GM18861 (cell line): Measurements from ENCODE around the gene MGAT3.
"Not testable (repeated sequence)": the region's sequence is repeated elsewhere in the genome, so short reads cannot be mapped to it uniquely, and the experiment has no call there.

Source experiments
- ATAC-seq: cut with Tn5 transposase; IDR thresholded peaks from one replicate; pipeline ENCODE4 v1.9.1; 2021; ENCODE audit not compliant: unreplicated experiment

The MGAT3 gene, protein sequence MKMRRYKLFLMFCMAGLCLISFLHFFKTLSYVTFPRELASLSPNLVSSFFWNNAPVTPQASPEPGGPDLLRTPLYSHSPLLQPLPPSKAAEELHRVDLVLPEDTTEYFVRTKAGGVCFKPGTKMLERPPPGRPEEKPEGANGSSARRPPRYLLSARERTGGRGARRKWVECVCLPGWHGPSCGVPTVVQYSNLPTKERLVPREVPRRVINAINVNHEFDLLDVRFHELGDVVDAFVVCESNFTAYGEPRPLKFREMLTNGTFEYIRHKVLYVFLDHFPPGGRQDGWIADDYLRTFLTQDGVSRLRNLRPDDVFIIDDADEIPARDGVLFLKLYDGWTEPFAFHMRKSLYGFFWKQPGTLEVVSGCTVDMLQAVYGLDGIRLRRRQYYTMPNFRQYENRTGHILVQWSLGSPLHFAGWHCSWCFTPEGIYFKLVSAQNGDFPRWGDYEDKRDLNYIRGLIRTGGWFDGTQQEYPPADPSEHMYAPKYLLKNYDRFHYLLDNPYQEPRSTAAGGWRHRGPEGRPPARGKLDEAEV

DNA sequence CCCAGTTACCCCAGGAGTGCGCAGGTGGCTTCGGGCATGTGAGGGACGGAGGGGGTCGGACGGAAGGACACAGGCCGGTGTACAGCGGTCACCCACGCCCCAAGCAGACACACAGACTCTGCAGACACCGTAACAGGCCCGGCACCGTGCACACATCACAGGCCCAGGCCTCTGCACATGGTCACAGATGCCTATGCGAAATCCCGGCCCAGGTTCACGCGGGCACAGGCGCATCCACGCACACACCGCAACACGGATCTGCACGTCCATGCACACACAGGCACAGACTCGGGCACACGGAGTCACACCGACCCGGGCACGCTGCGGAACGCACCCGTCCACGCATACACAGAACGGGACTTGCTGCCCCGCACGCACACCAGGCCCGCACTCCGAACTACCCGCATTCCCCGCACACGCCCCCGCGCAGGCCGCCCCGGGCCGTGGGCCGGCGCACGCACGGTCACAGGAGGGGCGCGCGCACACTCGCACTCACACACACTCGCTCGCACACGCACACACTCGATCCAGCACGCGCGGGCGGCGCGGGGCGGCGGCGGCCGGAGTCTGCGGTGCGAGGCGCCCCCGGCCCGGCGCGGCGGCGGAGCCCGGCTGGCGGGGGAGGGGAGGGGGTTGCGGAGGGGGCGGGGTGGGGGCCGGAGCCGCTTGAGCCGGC lies at the start of gene MGAT3:
Gene MGAT3, plus strand, starts transcription at position 491 of the 676 bp plus-strand sequence. CDS start 30,336 bp downstream, outside the sequence.
- no peak for ATAC-seq

DNA sequence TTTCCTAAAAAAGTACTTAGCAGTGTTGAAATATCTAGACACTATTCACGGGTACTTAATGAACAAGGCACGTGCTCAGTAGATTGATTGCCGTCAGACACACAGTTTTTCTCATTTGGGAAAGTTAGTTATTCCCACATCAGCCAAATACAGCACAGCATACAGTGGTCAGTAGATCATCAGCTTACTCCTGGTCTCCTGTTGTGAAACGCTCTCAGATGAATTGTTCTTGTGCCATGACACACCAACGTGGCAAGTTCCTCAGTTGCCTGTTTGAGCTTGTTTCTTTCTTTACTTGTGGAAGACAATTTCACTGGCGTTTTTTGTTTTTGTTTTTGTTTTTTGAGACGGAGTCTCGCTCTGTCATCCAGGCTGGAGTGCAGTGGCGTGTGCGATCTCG lies 48.6 kb upstream of the MGAT3 start:
- no peak for ATAC-seq

DNA sequence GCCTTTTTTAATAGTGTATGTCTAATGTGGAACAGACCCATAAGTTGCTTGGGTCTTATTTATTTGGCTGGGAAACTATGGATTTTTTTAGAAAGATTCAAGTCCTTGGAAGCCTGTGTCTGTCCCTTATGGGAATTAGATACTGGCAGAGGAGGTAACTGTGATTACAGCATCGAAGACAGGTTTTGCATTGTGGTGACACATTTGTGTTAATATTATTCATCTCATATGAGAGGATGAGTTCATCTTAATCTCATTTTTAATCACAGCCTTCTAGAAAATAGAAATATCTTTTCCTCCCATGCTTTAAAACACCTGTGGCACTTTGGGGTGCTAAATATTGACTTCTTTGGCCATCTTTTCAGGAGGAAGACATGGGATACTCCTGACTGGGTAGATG lies 48.0 kb upstream of the MGAT3 start:
- no peak for ATAC-seq

DNA sequence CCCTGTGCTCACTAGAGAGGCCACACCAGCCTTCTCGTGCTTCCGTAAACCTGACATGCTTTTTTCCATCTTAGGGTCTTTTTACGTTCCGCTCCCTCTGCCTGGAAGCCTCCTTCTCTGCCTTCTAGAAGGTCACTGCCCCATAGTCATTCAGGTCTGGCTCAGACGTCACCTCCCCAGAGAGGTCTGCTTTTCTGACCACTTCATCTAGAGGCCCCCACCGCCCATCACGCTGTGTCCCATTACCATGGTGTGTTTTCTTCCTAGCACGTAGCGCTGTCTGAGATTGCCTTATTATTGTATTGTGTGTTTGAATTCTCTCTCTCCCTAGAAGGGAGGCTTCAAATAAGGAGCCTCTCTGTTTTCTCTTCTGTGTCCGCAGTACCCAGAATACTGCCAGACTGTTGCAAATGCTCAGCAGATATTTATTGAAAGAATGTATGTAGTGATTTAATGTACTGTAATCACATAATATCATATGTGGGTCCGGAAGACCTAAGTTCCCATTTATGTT lies 47.2 kb upstream of the MGAT3 start:
- no peak for ATAC-seq

DNA sequence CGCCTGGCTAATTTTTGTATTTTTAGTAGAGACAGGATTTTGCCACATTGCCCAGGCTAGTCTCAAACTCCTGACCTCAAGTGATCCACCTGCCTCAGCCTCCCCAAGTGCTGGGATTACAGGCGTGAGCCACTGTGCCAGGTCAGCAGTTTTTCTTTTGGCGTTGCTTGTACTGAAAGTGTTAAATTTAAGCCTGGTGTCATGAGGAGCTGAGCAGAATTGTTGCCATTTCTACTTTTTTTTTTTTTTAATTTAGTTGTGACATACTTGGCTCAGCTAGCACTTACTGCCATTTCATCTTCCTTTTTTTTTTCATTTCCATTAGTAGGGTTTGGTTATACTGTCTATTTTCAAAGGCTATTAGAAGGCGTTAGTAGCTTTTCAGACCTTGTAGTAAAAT lies 46.5 kb upstream of the MGAT3 start:
- no peak for ATAC-seq

DNA sequence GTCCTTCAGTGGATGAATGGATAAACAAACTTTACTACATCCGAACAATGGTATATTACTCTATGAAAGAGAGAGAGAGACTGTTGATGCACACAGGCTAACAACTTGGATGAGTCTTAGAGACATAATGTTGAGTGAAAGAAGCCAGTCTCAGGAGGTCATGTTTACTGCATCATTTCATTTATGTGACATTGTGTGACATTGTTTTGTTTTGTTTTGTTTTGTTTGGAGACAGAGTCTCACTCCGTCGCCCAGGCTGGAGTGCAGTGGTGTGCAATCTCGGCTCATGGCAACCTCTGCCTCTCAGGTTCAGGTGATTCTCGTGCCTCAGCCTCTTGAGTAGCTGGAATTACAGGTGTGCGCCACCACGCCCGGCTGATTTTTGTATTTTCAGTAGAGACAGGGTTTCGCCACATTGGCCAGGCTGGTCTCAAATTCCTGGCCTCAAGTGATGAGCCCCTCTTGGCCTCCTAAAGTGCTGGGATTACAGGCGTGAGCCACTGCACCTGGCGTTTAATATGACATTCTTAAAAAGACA lies 44.9 kb upstream of the MGAT3 start:
- ATAC-seq: not testable (repeated sequence)

DNA sequence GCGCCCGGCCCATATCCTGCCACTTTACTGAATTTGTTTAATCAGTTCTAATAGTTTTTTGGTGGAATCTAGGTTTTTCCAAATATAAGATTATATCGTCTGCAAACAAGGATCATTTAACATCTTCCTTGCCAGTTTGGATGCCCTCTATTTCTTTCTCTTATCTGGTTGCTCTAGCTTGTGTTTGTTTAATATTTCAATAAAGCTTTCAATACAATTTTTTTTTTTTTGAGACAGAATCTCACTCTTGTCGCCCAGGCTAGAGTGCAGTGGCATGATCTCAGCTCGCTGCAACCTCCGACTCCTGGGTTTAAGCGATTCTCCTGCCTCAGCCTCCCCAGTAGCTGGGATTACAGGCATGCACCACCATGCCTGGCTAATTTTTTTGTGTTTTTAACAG lies 43.6 kb upstream of the MGAT3 start:
- ATAC-seq: not testable (repeated sequence)

DNA sequence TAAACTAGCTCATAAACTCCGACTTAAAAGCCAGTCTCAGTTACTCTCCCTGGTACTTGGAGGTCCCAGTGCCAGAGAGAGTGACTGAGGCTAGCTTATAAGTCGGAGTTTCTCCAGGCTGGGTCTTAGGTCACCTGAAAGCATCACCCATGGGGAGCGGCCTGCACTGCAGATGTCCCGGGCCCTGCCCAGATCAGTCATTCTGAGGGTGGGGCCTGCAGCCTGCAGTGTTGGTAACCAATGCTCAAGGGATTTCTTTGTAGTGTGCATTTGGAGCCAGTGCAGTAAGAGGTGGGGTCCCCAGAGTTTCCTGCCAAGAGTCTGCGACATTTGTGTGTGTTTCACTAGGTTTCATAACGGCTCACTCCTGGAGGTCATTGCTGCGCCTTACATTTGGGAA lies 42.4 kb upstream of the MGAT3 start:
- ATAC-seq: no peak

DNA sequence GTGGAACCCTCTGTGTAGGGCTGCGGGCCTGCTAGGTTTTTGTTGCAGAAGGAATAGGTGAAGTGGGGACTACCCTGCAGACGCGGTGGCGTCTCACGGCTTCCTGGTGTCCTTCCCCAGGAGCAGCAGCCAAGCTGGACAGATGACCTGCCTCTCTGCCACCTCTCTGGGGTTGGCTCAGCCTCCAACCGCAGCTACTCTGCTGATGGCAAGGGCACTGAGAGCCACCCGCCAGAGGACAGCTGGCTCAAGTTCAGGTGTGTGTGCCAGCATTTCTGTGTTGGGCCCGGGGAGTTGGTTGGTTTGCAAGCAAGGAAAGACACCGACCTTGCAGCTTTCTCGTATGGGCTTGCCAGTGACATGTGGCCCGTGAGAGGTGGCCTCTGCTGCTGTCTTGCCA lies 41.9 kb upstream of the MGAT3 start:
- ATAC-seq: no peak

DNA sequence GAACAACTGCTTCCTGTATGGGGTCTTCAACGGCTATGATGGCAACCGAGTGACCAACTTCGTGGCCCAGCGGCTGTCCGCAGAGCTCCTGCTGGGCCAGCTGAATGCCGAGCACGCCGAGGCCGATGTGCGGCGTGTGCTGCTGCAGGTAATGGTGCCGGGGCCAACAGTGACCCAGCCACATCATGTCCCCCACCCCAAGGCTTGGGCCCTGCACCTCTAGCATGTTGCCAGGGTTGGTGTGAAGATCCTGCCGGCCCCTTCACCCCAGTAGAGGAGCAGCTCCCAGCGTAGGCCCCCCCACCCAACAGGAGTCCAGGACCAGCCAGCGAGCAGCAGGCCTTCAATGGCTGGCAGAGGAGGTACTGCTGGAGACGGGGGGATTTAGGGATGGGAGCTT lies 41.3 kb upstream of the MGAT3 start:
- no peak for ATAC-seq

DNA sequence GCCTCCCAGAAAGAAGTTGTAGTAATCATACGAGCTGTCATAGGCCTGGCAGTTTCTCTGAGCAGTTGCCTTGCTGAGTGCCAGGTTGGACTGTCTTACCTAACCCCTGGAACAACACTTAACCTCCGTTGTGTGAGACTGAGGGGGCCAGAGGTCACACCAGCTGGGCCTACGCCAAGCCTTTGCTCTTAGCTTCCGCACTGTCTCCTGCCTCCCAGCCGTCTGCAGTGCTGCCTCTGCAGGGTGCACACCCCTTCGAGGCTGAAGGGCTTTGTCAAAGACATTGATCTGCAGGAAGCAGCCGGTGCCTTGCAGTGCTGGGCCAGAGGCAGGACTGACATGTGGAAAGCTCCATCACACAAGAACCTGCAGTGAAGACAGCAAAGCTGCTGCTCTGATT lies 40.5 kb upstream of the MGAT3 start:
- ATAC-seq: no peak

DNA sequence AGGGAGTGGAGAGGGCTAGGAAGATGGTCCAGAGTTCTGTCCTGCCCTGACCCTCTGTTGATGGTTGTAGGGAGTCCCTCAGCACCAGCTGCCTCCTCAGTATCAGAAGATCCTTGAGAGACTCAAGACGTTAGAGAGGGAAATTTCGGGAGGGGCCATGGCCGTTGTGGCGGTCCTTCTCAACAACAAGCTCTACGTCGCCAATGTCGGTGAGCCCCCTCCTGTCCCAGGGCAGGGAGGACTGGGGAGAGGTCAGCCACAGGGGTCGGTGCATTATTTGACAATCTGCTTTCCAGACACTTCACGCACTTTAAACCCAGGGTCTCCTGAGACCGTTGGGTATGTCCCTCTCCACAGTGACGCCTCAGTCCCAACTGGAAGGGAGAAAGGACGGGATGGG lies 39.2 kb upstream of the MGAT3 start:
- ATAC-seq: no peak

DNA sequence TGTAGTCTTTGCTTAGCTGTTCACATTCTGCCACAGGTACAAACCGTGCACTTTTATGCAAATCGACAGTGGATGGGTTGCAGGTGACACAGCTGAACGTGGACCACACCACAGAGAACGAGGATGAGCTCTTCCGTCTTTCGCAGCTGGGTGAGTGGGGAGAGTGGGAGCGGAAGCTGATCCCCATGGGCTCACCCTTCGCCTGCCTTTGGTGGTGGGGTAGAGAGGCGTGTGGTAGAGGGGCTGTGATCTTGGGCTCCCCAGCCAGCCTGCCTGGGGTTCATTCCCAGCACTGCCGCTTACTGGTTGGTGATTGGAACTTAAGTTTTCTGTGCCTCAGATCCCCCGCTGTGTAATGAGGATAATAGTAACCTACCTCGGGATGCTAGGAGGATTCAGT lies 38.1 kb upstream of the MGAT3 start:
- ATAC-seq: no peak

DNA sequence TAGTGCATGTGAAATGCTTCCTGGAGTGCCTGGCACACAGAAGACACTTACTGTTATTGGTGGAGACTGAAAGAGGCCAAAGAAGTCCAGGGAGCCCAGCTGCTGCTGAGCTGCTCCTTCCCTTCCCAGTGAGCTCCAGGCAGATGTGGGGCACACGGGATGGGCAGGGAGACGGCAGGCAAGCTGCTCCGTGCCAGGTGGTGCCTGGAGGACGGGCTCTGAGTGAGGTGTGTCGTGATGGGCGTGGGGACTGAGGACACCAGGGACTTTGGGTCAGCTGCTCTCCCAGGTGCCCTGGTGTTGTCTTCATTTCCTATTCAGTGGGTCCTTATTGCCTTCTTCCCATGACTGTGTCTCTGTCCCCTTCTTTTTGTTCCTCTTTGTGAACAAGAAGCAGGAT lies 37.7 kb upstream of the MGAT3 start:
- ATAC-seq: no peak

DNA sequence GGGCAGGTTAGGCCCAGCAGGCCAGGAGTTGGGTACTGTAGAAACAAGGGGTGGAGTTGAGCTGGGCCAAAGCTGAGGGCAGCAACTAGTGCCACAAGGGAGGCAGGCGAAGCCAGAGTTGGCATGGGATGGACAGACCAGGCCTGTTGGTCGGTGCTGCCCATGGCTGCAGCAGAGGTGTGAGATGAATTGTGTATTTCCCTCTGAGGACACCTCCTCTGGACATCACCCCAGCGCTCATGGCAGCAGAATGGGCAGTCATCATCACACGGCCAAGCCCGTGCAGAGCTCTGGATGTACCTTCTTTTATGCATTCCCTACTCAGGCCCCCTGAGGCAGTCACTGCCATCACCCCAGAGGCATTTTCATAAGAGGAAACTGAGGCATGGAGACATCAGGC lies 36.9 kb upstream of the MGAT3 start:
- ATAC-seq: no peak

DNA sequence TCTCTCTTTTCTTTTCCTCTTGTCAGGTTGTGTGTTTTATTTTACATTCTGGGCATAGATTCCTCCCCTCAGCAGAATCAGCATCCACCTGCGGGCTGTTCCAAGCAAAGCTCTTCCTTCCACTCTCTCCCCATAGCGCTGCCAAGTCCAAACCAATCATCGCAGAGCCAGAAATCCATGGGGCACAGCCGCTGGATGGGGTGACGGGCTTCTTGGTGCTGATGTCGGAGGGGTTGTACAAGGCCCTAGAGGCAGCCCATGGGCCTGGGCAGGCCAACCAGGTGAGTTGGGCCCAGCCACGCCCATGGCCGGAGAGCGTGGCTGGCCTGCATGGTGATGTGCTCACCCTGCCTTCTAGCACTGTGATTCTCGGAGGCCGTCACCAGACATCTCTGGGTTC lies 35.1 kb upstream of the MGAT3 start:
- ATAC-seq: no peak

DNA sequence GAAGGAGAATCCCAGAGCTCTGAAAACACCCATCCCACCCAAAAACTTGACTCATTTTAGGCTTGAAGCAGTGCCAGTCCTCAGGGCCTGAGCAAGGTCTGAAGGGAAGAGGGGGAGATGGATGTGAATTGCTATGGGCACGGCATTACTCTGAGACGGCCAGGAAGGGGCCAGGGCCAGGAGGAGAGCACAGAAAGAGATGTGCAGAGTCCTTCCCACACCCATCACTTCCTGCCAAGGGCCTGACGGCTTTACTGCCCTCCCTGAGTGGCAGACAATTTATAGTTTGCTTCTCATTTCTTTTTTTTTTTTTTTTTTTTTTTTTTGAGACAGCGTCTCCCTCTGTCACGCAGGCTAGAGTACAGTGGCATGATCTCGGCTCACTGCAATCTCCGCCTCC lies 34.7 kb upstream of the MGAT3 start:
- ATAC-seq: no peak

DNA sequence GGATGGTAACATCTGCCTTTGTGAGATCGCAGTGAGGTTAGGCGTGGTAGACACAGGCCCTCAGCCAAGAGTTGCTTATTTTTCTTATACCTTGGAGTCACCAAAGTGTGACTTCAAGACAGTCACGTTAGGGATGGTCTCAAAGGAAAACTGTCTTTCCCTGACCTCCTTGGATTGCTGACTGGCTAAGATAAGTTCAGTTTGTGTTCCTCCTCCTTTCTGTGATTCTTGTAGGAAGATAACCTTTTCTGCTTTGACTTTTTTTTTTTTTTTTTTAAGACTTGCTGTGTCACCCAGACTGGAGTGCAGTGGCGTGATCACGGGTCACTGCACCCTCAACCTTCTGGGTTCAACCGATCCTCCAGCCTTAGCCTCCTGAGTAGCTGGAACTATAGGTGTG lies 34.1 kb upstream of the MGAT3 start:
- ATAC-seq: no peak

DNA sequence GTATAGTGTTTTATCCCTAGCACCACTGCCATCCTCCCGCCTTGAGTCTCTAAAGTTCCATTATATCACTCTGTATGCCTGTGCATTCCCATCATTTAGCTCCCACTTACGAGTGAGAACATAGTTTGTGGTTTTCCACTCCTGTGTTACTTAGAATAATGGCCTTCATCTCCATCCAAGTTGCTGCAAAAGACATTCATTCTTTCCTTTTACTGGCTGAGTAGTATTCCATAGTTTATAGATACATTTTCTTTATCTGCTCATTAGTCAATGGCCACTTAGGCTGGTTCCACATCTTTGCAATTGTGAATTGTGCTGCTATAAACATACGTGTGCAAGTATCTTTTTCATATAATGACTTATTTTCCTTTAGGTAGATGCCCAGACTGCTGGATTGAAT lies 32.8 kb upstream of the MGAT3 start:
- no peak for ATAC-seq

DNA sequence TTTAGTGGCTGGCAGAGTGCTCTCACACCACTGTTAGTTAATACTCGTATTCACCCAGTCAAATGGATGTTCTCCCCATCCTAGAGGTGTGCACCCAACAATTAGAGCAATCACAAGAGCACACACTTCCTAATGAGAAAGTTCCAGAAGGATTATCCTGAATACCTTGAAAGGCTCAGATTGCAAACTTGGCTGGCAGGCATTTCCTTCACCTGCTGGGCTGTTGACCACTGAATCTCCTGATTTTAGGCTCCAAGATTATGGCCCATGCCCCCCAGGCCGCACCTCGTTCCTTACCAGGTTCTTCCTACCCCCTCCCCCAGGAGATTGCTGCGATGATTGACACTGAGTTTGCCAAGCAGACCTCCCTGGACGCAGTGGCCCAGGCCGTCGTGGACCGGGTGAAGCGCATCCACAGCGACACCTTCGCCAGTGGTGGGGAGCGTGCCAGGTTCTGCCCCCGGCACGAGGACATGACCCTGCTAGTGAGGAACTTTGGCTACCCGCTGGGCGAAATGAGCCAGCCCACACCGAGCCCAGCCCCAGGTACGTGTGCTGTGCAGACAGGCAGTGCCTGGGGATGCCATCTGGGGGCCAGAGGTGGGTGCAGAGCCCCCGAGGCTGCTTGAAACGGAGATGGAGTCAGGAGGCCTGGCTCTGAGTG lies 30.3 kb upstream of the MGAT3 start:
- no peak for ATAC-seq
